ENCODE data around the gene TSGA10IP.

Gene TSGA10IP

DNA sequence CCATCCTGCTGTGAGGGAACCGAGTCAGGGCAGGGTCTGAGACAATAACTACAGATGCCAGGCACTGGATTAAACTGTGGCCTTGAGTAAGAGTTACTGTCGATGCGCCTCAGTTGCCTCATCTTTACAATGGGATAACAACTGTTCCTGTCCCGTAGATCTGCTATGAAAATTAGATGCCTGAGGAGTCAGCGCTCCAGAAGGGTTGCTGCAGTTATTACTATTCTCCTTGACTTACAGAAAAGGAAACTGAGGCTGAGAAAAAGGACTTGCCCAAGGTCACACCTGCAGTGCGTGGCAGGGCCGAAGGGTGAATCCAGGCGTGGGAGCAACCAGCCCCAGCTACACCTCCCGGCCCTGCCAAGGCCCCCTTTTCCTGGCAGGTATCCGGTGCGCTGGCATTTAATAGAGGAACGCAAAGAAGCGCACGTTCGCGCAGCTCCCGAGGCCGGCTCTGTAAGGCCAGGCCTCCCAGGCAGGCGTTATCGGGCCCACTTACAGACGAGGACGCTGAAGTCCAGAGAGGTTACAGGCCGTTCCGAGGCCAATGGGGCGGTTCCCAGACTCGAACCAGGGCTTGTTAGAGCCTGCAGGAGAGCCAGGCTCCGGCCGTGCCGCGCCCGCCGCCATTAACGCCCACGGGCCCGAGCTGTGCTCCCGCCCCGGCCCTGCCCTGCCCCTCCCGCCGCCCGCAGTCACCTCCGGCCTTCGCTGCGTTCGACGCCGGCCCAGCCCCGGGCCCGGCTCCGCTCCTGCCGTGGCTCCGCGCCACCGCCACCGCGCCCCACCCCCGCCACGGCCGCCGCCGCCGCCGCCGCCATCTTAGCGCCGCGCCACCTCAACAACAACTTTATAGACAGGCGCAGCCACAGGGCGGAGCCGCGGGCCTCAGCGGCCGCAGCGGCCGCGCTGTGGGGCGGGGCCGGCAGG is 26.8 kb upstream of the TSGA10IP start, which contains the start of gene C11orf68:
Gene C11orf68, minus strand, starts transcription at position 852 of the 930 bp plus-strand sequence. Its CDS starts 31 bp downstream, at position 821.
- DNase-seq, result no peak

DNA sequence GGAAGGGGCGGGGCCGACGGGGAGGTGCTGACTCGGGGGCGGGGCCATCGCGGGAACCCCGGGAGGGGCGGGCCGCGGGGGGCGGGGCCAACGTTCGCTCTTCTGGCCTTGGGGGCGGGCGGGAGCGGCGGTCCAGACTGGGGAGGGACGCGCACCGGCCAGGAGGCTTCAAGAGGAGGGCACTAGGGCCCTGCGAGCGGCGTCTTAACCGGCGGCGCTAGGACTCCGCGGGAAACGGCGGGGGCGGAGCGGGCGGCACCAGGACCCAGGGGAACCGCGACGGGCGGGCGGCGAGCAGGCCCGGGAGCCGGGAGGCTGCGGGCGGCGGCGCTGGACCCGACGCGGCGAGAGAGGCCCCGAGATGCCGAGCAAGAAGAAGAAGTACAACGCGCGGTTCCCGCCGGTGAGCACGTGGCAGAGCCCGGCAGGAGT is 26.1 kb upstream of the TSGA10IP start, which contains the start of gene DRAP1:
Gene DRAP1, plus strand, starts transcription at position 286 of the 432 bp plus-strand sequence. Its CDS starts 76 bp downstream, at position 362.
- DNase-seq, result peak; percentile 96

DNA sequence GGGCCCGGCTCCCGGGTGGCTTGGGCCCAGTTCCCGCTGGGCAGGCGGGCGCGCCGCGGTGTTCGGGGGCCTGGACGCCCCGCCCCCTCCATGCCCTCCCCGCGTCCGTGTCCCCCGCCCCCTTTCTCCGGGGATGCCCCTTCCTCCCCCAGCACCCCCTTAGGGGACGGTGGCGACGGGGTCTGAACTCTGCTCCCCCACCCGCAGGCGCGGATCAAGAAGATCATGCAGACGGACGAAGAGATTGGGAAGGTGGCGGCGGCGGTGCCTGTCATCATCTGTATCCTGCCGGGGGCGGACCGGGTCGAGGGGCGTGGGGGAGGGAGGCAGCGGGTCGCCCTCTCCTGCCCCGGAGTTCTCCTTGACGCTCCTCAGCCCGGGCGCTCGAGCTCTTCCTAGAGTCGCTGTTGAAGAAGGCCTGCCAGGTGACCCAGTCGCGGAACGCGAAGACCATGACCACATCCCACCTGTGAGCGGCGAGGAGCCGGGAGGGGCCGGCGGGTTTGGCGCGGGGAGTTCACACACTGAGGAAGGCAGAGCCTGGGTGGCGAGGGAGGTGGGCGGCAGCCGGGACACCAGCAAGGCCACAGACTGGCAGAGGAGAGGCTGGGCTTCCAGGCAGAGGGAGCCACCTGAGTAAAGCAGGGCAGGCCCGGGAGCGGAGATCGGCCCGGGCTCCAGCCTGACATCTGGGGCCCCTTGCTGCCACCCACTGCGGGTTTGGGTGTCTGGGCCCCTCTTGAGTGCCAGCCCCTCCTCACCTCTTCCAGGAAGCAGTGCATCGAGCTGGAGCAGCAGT is 25.5 kb upstream of the TSGA10IP start:
- no peak for DNase-seq

DNA sequence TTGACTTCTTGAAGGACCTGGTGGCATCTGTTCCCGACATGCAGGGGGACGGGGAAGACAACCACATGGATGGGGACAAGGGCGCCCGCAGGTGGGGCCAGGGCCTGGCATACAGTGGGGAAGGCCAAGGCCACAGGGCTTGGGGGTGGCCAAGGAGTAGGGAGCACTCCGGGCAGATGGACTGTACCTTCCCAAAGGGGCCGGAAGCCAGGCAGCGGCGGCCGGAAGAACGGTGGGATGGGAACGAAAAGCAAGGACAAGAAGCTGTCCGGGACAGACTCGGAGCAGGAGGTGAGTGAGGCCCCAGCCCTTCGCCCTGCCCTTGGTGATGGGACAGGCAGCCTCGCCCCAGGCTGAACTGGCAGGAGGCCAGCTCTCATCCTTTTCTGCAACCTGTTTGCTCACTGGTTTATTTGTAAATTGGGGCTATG is 24.9 kb upstream of the TSGA10IP start:
- no peak for DNase-seq

DNA sequence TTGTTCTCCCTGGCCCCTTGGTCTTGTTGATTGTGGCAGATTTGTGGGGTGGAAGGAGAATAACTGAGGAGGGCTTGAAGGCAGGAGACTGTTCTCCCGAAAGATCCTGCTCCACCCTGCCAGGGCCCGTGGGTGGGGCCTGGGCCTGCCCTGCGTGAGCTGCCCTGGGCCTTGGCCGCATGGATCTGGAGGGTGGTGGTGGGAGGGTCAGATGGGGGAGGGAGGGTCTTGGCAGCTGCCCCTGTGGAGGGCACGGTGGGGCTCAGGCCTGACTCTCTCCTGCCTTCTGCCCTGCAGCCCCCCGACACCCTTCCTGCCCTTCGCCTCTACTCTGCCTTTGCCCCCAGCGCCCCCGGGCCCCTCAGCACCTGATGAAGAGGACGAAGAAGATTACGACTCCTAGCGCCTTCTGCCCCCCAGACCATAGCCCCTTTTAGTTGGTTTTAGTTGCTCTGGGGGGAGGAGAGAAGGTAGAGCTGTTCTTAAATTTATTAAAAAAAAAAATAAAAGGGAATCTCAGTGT is 24.2 kb upstream of the TSGA10IP start:
- no peak for DNase-seq

DNA sequence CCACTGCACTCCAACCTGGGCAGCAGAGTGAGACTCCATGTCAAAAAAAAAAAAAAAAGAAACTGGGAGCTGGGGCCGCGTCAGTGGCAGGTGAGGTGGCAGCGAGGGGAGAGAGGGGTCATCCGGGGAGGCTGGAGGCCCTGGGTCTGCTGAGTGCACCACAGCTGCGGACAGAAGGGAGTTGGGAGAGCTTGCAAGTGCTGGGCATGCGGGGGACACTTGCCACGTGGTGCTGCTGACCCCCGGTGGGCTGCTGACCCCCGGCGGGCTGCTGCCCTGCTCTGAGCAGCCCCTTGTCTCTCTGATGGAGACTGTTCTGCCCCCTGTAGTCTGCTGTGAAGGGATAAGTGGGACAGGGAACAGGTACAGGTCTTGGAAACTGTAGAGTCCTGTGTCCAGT is 23.4 kb upstream of the TSGA10IP start:
- DNase-seq, result no peak

DNA sequence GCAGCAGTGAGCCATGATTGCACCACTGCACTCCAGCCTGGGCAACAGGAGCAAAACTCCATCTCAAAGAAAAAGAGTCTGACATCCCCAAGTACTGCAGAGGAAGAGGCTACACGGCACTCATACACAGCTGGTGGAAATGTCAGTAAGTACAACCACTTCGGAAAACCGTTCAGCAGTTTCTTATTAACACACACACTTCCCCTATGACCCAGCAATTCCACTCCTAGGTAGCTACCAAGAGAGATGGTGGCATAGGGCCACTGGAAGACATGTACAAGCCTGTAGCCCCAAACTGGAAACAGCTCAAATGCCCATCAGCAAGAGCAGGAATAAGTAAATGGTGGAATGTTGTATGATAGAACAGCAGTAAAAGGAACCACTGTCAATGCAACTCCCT is 22.7 kb upstream of the TSGA10IP start:
- DNase-seq, result no peak

DNA sequence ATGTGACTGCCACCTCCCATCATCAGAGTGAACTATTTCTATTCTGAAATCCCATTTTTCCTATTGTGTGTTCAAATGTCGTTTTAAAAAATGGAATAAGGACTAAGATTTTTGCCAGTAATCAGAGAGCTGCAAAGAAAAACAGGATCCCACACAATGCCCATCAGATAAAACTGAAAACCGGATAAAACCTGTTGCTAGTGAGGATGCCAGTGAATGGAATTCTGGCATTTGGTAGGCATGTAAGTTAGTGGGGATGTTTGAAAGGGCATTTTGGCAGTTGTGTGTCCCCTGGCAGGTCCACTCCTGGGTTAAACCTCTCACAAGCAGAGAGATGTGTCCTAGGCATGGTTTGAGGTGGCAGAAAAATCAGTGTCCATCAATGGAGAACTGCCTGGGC is 19.9 kb upstream of the TSGA10IP start:
- DNase-seq, result no peak

DNA sequence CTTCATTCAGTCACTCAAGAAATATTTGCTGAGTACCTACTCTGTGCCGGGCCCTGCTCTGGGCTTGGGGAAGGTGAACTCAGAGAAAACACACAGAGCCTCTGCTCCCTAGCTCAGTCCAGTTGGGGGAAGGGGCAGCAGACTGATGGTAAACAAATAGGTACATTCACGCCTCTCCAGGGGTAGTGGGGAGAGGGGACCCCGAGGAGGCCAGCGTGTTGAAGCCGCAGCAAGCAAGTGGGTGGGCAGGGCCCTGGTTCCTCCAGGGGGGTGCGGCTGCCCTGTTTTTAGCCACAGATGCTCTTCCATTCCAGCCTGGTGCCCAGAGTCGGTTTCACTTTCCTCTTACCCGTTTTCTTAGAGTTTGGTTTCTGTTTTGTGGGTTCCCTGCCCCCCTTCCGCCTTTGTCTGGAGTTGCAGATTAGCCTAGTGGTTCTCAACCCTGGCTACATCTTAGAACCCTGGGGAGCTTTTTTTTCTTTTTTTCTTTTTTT is 17.3 kb upstream of the TSGA10IP start:
- peak; percentile 60 for DNase-seq

DNA sequence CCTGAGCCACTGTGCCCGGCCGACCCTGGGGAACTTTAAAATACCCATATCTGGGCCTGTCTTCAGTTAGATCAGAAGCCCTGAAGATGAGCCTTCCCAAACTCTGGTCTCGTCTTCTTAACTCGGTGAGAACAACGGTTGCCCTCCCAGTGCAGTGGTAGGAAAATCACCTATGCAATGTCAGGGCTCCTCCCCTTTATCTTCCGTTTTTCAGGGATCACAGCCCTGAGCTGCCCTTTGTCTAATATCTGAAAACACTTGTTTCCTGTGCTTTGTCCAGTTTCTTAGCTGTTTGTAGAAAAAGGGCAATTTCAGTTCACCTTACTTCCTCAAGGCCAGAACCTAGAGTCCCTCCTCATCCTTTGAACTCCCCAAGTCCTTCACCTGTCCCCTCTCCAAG is 16.6 kb upstream of the TSGA10IP start:
- DNase-seq, result no peak

DNA sequence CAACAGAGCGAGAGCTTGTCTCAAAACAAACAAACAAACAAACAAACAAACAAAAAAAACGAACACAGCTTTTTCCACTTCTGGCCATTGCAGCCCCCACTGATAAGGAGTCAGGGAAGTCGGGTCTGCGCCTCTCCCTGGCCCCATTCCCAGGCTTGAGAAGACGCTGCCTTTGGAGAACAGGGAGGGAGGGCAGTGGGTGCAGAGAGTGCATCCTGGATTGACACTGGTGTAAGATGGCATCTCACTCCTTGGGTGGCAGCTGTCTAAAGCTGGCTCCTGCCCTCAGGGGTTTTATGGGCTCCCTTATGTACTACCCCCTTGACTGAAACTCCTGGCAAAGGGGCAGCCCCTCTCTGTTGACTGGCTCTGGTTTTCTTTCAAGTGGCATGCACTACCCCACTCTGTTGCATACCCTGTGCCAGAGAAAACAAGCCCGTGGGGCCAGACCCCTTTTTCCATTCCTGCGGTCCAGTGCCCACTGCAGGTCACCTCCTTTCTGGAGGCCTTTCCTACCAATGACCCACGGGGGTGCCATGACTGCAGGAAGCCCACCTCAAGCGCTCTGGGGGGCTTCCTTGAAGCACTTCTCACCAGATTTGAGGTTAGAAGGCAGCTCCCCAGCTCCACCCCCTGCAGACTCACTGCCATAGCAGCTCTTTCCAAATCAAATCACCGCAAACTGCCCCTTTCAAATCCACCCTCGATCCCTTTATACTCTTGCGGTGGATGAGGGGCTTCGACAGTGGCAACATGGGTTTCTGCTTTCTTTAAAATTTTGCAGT is 13.3 kb upstream of the TSGA10IP start:
- DNase-seq, result no peak

DNA sequence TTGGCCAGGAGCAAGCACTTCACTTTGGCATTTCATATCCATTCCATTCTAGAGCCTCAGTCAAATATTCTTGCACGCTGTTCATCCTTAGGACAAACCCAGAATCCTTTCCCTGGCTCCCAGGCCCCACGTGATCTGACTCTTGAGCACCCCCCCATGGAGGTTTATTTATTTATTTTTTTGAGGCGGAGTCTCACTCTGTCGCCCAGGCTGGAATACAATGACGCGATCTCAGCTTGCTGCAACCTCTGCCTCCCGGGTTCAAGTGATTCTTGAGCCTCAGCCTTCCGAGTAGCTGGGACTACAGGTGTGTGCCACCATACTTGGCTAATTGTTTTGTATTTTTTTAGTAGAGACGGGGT is 12.7 kb upstream of the TSGA10IP start:
- no peak for DNase-seq

DNA sequence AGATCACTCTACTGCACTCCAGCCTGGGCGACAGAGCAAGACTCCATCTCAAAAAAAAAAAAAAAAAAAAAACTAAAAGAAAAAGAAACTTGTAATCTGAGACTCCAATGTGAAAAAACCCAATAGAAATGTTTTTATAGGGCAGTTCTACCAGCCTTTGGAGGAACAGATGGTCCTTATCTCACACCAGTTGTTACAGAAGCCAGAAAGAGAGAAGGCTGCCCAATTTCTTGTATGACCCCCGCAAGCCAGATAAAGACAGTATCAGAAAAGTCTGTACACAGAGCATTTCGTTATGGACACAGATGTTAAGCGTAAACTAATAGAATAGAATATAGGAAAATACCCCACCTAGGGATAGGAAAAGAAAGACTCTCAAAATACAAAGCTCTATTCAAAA is 11.3 kb upstream of the TSGA10IP start:
- DNase-seq, result no peak

DNA sequence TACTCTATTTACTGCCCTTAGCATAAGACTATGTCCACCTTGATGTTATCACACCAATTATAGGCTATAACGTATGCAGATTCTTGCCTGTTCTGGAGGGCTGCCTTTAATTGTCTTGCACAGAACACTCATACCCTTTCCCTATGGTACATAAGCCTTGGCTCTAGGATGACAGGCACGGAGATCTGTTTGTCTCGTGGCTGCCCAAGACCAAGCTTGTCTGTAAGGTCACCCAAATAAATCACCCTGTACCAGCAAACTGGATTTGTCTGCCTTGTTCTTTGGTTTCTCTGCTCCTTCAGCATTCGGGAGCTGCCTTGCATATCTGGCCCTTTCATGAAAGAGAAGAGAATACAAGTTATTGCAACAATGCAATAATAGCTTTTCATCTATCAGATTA is 7.5 kb upstream of the TSGA10IP start:
- no peak for DNase-seq

DNA sequence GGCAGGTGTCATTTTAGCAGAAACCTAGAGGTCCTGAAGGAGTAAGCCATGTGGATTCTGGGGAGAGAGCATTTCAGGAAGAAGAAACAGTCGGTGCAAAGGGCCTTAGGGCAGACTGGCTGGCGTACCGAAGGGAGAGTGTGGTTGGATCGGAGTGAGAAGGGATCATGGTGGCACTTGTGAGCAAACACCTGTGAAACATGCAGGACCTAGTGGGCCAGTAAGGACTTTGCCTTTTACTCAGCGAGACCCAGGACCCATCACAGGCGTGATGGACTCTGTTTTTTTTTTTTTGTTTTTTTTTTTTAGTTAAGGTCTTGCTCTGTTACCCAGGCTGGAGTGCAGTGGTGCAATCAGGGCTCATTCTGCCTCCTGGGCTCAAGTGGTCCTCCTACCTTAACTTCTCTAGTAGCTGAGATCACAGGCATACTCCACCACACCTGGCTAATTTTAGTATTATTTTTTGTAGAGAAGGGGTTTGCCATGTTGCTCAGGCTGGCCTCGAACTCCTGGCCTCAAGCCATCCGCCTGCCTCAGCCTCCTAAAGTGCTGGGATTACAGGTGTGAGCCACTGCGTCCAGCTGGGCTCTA is 3.5 kb upstream of the TSGA10IP start:
- no peak for DNase-seq

DNA sequence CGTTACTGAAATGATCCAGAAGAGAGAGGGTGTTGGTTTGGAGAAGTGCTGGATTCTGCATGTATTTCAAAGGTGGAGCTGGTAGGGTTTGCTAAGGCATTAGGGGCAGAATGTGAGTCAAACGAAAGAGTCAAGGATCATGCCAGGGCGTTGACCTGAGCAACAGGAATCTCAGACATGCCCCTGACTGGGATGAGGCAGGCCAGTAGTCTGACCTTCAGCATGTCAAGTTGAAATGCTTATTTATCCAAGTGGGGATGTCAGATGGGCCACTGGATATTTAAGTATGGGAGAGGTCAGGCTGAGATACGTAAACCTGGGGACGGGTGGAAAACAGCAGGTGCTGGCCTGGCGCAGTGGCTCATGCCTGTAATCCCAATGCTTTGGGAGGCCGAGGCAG is 2.7 kb upstream of the TSGA10IP start:
- no peak for DNase-seq

DNA sequence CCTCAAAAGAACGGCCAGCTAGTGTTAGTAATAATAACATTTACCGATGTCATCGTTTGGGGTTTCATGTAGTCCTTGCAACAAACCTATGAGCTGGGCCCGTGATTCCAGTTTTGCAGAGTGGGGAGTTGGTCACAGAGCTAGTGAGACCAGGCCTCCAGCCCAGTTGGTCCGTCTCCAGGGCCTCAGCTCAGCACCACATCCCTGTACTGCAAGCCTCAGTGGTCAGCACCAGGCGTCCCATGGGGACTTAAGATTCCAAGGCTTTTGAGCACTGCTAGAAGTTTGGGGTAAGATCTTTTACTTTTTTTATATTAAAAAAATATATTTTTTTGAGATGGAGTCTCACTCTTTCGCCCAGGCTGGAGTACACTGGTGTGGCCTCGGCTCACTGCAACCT is 1.1 kb upstream of the TSGA10IP start:
- DNase-seq, result no peak

DNA sequence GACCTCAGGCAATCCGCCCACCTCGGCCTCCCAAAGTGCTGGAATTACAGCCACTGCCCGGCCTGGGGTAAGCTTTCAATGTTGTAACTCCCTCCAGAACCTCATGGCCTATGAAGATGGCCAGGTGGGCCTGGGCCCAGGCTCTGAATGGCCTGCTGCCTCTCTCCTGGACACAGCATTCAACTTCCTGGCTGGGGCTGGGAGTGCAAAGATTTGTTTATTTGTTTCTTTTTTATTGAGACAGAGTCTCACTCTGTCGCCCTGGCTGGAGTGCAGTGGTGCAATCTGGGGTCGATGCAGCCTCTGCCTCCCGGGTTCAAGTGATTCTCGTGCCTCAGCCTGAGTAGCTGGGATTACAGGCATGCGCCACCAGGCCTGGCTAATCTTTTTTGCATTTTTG is 513 bp upstream of the TSGA10IP start:
- DNase-seq, result no peak

DNA sequence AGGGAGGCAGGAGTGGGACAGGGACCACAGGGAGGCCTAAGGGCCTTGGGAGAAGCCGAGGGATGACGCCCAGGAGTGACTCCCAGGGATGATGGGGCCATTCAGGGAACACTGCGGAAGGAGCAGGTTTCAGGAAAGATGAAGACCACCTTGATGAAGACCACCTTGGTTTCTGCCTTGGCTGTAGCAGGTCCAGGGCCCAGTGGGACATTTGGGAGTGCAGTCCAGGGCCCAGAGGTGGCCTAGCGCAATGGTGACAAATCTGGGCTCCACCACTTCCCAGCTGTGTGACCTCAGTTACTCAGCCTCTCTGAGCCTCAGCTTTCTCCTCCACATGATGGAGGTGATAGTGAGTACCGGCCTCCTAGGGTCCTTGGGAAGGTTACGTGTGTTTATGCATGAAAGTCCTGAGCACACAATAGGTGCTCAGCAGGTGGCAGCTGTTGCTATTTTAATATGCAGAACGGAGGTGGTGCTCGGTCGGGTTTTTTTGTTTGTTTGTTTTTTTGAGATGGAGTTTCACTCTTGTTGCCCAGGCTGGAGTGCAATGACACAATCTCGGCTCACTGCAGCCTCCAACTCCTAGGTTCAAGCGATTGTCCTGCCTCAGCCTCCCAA is 770 bp downstream of the TSGA10IP start:
- no peak for DNase-seq

DNA sequence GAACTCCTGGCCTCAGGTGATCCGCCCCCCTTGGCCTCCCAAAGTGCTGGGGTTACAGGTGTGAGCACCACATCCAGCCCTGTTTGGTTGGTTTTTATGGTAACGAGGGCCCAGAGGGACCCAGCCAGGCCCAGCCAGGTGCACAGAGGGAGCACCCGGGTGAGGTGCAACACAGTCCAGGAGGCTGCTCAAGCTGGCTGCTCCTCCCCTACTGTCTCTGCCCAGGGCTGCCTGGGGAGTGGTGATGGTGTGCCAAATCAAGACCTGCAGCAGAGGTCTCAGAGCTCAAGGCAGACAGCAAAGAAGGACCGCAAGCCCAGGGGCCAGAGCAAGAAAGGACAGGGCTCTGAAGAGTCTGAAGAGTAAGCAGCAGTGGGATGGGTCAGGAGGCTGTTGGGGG is 1.4 kb downstream of the TSGA10IP start:
- no peak for DNase-seq

DNA sequence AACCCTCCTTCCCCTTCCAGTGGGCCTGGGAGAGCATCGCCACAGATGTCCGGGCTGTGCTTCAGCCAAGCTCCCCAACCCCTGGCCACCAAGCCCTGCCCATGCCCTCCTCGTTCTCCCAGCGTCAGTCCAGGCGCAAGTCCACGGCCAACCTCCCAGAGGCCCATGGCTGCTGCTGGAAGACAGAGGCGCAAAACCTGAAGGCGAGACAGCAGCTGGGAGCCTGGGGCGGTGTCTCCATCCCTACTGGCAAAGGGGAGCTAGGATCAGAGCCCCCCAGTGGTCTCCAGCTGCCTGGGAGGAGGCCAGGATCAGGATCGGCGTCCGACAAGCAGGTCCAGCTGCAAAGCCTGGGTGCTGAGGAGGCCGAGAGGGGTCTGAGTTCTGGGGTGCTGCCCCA is 1.9 kb downstream of the TSGA10IP start:
- no peak for DNase-seq
